ENCODE results near the gene RNF8.

DNA sequence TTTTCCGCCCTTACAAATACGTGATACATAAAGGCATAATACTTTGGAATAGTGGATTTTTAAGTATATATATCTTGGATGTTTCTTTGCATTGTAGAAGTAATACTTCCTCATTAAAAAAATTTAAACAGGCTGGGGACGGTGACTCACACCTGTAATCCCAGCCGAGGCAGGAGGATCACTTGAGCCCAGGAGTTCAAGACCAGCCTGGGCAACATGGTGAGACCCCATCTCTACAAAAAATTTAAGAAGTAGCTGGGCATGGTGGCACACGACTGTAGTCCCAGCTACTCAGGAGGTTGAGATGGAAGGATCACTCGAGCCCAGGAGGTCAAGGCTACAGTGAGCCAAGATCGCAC, 38.6 kb upstream of the RNF8 start:
- TF ChIP-seq, protein P1, sequence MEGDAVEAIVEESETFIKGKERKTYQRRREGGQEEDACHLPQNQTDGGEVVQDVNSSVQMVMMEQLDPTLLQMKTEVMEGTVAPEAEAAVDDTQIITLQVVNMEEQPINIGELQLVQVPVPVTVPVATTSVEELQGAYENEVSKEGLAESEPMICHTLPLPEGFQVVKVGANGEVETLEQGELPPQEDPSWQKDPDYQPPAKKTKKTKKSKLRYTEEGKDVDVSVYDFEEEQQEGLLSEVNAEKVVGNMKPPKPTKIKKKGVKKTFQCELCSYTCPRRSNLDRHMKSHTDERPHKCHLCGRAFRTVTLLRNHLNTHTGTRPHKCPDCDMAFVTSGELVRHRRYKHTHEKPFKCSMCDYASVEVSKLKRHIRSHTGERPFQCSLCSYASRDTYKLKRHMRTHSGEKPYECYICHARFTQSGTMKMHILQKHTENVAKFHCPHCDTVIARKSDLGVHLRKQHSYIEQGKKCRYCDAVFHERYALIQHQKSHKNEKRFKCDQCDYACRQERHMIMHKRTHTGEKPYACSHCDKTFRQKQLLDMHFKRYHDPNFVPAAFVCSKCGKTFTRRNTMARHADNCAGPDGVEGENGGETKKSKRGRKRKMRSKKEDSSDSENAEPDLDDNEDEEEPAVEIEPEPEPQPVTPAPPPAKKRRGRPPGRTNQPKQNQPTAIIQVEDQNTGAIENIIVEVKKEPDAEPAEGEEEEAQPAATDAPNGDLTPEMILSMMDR (IDR thresholded peaks at IDR 0.05 in 8 of 11, conservative IDR thresholded peaks at IDR 0.05 in 3 of 11) = peak in 1 of 11 experiments; percentile 12
- TF ChIP-seq POLR2A (IDR thresholded peaks at IDR 0.05) (no peak), POLR2AphosphoS5 (IDR thresholded peaks at IDR 0.05) (no peak)
